Skeletal muscle satellite cell (primary cell): ENCODE results near the gene CDH23.

Experiments
- H3K27me3 ChIP-seq: 2 replicates; pipeline ENCODE4 v1.7.0; 2013; ENCODE audit warnings: low read length; ENCODE audit not compliant: control insufficient read depth, insufficient read depth
- H3K36me3 ChIP-seq: 2 replicates; pipeline ENCODE4 v1.7.0; 2013; ENCODE audit warnings: mild to moderate bottlenecking, control low read depth, low read length; ENCODE audit not compliant: insufficient read depth
- H3K4me1 ChIP-seq: 2 replicates; pipeline ENCODE4 v1.7.0; 2013; ENCODE audit warnings: low read length; ENCODE audit not compliant: control insufficient read depth, insufficient read depth
- H3K4me2 ChIP-seq: 2 replicates; pipeline ENCODE4 v1.7.0; 2013; ENCODE audit warnings: mild to moderate bottlenecking, low read length
- H3K4me3 ChIP-seq: 2 replicates; pipeline ENCODE4 v1.7.0; 2013; ENCODE audit warnings: low read length
- H3K9ac ChIP-seq: 2 replicates; pipeline ENCODE4 v1.7.0; 2013; ENCODE audit warnings: mild to moderate bottlenecking, low read depth, low read length, moderate library complexity
- H3K9me3 ChIP-seq: replicated peaks from 2 replicates; pipeline ENCODE4 v1.7.0; 2013; ENCODE audit warnings: mild to moderate bottlenecking, control low read depth, low read length

CDH23 gene

DNA sequence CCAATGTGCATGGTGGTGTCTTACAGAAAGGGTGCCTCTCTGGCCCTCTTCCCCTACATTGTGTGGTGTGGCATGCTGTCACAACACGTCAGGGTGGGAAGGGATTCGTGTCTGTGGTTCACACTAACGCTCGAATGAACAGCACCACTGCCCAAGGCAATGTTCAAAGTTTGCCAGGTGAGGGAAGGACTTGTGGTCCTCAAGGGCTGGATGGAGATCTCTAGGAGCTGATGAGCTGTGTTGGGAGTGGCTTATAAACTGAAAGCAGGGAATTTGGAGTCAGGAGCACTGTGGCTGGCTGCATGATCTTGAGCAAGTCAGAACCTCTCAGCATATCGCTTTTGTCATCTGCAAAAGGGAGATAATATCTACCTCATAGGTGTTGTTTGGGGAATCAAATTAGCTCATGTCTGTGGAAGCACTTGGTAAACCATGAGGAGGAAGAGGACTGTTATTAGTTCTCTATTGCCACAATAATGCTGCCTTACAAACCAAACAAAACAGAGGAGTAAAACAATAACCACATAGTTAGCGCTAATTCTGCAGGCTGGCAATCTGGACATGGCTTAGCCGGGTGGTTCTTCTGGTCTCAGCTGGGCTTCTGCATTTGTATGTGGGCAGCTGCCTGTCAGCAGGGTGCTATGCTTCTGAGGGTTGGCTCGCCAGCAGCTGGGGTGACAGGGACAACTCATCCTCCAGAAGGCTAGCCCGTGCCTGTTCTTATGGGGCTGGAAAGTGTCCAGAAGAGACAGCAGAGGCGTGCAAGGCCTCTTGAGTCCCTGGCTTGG, 345.8 kb downstream of the CDH23 start:
- Histone ChIP-seq H3K4me1 (no peaks in the 10 kb centered on the region), H3K9ac (no peak overlapping the region), H3K4me2 (no peak overlapping the region), H3K4me3 (no peak overlapping the region), H3K36me3 (no peaks in the 10 kb centered on the region), H3K27me3 (no peaks in the 10 kb centered on the region), H3K9me3 (no peaks in the 10 kb centered on the region)

DNA sequence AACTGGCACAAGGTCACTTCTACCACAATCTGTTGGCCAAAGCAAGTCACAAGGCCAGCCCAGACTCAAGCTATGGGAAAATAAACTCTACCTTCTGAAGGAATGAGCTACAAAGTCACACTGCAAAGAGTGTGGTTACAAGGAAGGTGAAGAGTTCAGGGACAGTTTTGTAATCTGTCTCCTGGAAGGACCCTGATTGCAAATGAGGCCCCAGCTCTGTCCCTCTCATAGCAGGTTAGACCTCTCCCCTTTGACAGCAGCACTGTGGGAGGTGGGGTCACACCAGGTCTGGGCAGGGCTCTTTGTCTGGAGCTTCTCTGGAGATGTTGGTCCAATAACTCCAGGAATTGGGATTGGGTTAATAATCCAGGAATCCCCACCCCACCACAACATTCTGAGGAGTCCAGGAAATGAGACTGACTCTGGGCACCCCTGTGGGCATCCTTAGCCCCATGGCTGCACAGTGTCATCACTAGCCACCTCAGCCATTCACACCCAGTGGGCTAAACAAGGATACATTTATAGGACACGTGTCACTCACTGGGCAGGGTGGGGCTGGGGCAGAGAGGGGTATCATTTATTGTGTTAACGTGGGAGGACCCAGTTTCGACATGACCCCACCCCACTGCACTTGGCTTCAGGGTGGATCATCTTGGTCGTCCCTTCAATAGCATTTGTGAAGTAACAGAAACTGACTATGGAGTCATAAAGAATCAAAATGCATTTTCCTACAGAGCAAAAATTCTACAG, 346.5 kb downstream of the CDH23 start:
- Histone ChIP-seq H3K27me3 (no peaks in the 10 kb centered on the region), H3K4me1 (no peaks in the 10 kb centered on the region), H3K9me3 (no peaks in the 10 kb centered on the region), H3K4me3 (no peak overlapping the region), H3K4me2 (no peak overlapping the region), H3K9ac (no peak overlapping the region), H3K36me3 (no peaks in the 10 kb centered on the region)

DNA sequence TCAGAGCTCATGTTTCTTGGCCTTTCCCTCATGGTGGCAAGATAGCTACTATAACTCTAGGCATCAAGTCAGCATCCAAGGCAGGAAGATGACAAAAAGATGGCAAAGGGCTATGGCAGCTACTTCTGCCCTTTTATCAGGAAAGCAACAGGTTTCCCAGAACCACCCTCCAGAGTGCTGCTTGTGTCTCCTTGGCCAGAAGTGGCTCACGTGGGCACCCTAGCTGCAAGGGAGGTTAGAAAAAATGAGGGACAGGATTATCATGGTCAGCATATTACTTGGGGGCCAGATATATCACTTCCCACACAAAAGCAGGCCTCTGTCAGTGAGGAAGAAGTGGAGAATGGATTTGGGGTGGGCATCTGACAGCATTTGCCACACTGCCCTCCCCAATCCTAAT, 347.1 kb downstream of the CDH23 start:
- H3K27me3 ChIP-seq: no peaks in the 10 kb centered on the region
- H3K9ac ChIP-seq: no peak overlapping the region
- no peaks in the 10 kb centered on the region for H3K9me3 ChIP-seq
- H3K4me2 ChIP-seq: no peak overlapping the region
- no peak overlapping the region for H3K4me3 ChIP-seq
- no peaks in the 10 kb centered on the region for H3K36me3 ChIP-seq
- peaks cover 3% of the 10 kb centered on the region for H3K4me1 ChIP-seq

DNA sequence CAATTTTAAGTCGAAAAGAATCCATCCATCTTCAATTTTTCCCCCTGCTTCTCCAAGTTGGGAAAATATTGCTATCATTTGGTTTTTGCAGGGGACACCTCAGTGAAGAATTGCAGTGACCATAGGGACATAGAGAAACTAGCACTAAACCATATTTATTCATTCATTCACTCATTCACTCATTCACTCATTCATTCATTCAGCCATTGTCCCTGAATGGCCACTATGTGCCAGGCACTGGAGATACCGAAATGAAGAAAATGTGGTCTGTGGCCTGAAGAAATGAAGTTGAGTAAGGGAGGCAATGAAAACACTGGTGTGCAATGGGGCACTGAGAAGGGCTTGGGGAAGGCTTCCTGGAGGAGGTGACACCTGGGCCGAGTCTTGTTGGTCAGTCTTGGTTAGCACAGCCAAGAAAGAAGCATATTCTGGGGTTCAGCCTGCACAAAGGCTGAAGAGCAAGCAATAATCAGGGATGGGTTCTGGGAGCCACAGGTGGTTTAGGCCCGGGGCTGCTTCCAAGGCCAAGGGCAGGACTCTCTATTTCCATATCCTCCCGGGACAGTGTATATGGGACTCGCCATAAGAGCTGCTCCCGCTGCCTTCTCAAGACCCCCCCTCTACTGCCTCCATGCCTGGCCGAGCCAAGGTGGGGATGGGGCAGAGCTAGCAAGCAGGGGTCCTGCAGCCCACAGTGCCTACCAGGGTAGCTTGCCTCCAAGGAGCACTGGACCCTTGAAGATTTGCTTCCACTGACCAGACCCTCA, 348.4 kb downstream of the CDH23 start:
- no peak overlapping the region for H3K4me3 ChIP-seq
- no peaks in the 10 kb centered on the region for H3K9me3 ChIP-seq
- no peak overlapping the region for H3K9ac ChIP-seq
- H3K4me2 ChIP-seq: no peak overlapping the region
- H3K4me1 ChIP-seq: peaks cover 5% of the 10 kb centered on the region
- H3K27me3 ChIP-seq: no peaks in the 10 kb centered on the region
- H3K36me3 ChIP-seq: no peaks in the 10 kb centered on the region

DNA sequence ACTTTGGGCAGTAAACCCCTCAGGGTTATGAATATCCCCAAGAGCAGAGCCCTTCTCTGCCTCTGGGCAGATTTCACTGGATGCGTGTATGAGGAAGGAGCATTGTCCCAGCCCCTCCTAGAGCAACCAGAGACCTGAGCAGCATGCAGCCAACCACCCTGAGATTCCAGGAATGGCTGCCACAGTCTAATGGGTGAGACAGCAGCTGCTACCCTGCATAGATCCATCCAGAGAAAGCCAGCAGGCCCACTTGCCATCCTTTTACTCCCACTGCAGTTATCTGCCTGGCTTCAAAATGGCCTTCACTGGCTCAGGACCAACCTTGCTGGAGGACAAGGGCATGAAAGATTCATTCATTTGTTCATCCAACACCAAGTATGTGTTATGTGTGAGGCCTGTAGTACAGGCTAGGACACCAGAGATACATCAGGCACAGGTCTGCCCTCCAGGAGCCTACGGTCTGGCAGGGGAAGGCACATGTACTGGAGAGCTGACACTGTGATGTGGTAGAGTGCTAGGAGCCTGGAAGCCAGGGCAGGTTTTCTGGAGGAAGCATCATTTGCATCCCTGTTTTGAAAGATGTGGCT, 349.0 kb downstream of the CDH23 start:
- Histone ChIP-seq H3K27me3 (no peaks in the 10 kb centered on the region), H3K9me3 (no peaks in the 10 kb centered on the region), H3K4me1 (peaks cover 5% of the 10 kb centered on the region), H3K4me2 (no peak overlapping the region), H3K36me3 (no peaks in the 10 kb centered on the region), H3K9ac (no peak overlapping the region), H3K4me3 (no peak overlapping the region)

DNA sequence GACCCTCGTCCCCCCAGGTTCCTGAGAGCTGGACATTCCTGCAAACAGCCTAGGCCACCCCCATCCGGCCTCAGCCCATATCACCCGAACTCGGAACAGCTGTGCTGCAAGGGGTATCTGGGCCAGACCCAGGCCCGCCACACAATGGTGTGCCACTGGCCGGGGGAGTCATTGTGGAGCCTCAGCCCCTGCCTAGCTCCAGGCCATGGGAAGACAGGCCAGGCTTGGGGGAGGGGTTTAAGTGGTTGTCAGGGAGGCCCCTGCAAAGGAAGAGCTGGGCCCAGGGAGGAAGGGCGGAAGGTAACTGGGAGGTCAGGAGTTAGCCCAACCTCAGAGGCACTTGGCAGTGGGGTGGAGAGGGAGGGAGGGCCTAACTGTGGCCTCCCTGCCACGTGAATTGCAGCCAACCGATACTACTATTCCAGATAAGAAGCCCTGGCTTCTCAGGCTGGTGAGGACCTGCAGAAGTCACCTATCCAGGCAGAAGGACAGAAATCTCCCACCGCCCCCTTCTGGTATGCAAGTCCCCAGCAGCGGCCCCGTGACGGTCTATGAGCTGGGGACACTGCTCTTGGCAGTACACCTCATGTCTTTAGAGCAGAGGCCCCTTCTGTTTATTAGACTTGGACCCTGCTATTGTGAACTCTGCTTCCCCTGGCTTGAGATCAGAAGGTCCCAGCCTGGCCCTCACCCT, 349.8 kb downstream of the CDH23 start:
- Histone ChIP-seq H3K4me2 (no peak overlapping the region), H3K36me3 (no peaks in the 10 kb centered on the region), H3K9me3 (no peaks in the 10 kb centered on the region), H3K4me1 (peaks cover 5% of the 10 kb centered on the region), H3K27me3 (no peaks in the 10 kb centered on the region), H3K4me3 (no peak overlapping the region), H3K9ac (no peak overlapping the region)

DNA sequence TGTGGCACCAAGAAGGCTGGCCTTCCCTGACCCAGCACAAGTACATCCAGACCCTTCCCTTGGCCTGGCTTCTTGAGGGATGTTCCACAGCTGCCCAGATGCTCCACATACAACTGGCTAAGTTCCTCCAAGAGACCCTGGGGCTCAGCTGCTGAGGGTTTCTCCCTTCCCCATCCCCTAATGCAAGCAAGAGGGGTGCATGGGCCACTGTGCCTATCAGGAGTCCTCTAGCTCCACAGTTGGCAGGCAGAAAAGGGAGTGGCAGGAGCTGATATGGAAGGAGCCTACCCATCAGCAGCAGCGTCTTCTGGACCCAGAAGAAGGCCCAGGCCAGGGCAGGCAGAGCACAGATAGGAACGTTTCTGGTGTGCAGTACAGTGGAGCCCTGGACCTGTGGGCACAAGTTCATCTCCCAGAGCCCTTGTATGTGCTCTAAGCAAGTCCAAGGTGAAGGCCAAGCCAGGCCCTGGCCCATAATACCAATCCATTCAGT, 350.4 kb downstream of the CDH23 start:
- Histone ChIP-seq H3K4me3 (no peak overlapping the region), H3K4me1 (peaks cover 5% of the 10 kb centered on the region), H3K9ac (no peak overlapping the region), H3K9me3 (no peaks in the 10 kb centered on the region), H3K27me3 (no peaks in the 10 kb centered on the region), H3K4me2 (no peak overlapping the region), H3K36me3 (no peaks in the 10 kb centered on the region)

DNA sequence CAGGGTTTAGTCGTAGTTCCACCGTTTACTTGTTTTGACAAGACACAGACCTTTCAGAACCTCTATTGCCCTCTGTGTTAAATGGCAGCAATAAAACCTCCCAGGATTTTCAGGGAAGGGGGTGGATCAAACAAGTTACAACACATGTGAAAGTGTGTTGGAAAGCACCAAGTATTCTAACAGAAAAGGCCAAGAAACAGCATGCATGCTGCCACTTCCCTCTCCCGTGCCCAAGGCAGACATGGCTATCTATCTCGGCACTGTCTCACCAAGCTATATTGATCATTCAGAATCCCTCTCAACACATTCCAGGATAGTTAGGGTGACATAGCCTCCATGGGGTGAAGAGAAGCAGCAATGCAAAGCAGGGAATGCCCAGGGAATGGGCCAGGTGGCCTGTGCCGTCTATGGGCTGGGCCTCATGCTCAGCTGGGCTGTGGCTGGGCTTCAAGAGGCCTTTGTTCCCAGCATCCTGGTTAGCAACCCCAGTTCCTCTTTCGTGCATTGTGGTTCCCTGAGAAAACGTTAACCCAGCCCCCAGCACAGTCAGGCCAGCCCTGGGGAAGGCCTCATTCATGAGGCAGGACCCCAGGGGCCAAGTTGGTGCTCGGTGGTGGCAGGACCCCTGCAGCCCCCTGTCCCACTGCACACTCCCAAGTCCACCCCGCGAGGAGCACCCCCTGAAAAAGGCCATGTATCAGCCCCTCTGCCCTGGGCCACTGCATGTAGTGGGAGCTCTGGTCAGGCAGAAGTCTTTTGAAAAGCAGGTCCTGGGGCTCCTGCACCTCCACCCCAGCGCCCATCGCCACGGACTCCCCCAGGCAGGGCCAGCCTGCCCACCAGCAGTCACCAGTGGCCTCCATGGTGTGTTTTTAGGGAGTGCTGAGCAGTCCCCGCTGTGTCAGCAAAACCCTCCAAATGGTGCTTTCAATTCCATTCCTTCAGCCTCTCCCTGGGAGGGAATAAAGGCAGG, 351.1 kb downstream of the CDH23 start:
- H3K27me3 ChIP-seq: no peaks in the 10 kb centered on the region
- H3K4me1 ChIP-seq: peaks cover 5% of the 10 kb centered on the region
- no peaks in the 10 kb centered on the region for H3K9me3 ChIP-seq
- H3K36me3 ChIP-seq: no peaks in the 10 kb centered on the region
- H3K4me2 ChIP-seq: no peak overlapping the region
- no peak overlapping the region for H3K4me3 ChIP-seq
- no peak overlapping the region for H3K9ac ChIP-seq

DNA sequence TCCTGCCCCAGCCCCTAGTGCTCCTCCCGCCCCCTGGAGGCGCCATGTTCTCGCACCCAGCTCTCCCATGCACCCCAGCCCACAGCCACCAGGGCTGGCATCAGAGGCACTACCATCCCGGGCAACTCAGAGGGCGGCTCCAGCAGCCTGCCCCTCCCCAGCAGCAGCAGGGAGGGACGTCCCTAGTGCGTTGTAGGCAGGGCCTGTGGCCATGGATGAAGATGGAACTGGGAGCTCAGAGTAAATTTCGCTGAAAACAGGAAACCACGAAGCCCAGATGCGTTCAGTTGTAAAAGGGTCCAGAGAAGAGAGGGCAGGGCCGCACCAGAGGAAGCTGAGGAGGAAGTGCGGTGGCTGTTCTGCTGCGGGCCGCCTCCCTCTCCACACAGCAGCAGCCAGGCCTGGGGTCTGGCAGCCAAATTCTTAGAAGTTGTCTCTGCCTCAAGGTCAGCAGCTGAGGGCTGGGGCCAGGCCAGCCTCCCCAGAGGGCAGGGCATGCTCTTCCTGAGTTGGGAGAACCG, 352.0 kb downstream of the CDH23 start:
- Histone ChIP-seq H3K4me2 (no peak overlapping the region), H3K9me3 (no peaks in the 10 kb centered on the region), H3K4me1 (peaks cover 5% of the 10 kb centered on the region), H3K9ac (no peak overlapping the region), H3K36me3 (no peaks in the 10 kb centered on the region), H3K27me3 (peaks cover 4% of the 10 kb centered on the region), H3K4me3 (no peak overlapping the region)

DNA sequence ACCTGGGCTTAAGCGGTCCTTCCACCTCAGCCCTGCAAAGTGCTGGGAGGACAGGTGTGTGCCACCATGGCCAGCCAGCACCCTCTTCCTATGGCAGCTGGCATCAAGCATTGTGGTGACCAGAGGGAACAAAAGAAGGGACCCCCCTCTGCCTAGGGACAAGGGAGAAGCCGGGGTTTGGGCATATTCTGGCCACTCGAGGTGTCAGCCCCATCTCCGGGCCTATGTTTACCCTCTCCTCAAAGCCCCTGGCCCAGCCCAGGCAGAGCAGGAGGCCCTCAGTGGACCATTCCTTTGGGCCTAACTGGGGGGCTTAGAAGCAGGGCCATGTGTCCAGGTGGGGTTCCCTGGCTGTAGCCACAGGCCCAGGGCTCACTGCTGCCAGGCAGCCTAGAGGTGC, 352.7 kb downstream of the CDH23 start:
- Histone ChIP-seq H3K4me2 (no peak overlapping the region), H3K4me1 (peaks cover 5% of the 10 kb centered on the region), H3K36me3 (no peaks in the 10 kb centered on the region), H3K4me3 (no peak overlapping the region), H3K9ac (no peak overlapping the region), H3K27me3 (peaks cover 4% of the 10 kb centered on the region), H3K9me3 (no peaks in the 10 kb centered on the region)
